GM12878 (cell line): Measurements from ENCODE around the gene DLX1.

Source experiments
- BACH1 ChIP-seq: fragments of 450-650 bp; IDR thresholded peaks from 2 replicates; pipeline ENCODE4 v1.6.1; 2017; ENCODE audit warnings: mild to moderate bottlenecking, borderline replicate concordance
- DPF2 ChIP-seq: fragments of 450-650 bp; IDR thresholded peaks from 2 replicates; pipeline ENCODE4 v1.6.1; 2017; ENCODE audit warnings: mild to moderate bottlenecking
- FOXM1 ChIP-seq: IDR thresholded peaks from 2 replicates; pipeline ENCODE4 v1.6.1; 2012; ENCODE audit warnings: low read depth, mild to moderate bottlenecking, inconsistent platforms, low read length, moderate library complexity
- MAX ChIP-seq: IDR thresholded peaks from 2 replicates; pipeline ENCODE4 v1.6.1; 2012; ENCODE audit warnings: low read depth, low read length, improper control_type of control experiment
- MYB ChIP-seq: fragments of 150-350 bp; IDR thresholded peaks from 2 replicates; pipeline ENCODE4 v1.6.1; 2014; ENCODE audit warnings: mild to moderate bottlenecking, low read depth, low read length, borderline replicate concordance
- PML ChIP-seq: IDR thresholded peaks from 2 replicates; pipeline ENCODE4 v1.6.1; 2012; ENCODE audit warnings: low read length, inconsistent platforms
- SREBF2 ChIP-seq: IDR thresholded peaks from 2 replicates; pipeline ENCODE4 v1.6.1; 2012; ENCODE audit warnings: mild to moderate bottlenecking, low read length
- TBL1XR1 ChIP-seq: IDR thresholded peaks from 2 replicates; pipeline ENCODE4 v1.6.1; 2012; ENCODE audit warnings: low read depth, low read length, improper control_type of control experiment
- TF ChIP-seq, protein P1 (sequence below), 3 experiments: IDR thresholded peaks in 2 of 3; conservative IDR thresholded peaks in 1 of 3; 2 replicates each; pipeline ENCODE4 v1.5.1; 2011; ENCODE audit warnings: low read depth in 3 of 3, low read length in 3 of 3, mild to moderate bottlenecking in 3 of 3, control low read depth in 2 of 3, moderate library complexity in 2 of 3, inconsistent platforms in 1 of 3, mixed read lengths in 1 of 3; ENCODE audit not compliant: control insufficient read depth in 2 of 3, insufficient read depth in 1 of 3; ENCODE audit errors: extremely low read depth in 1 of 3
- TF ChIP-seq, protein P2 (sequence below): fragments of 450-650 bp; formaldehyde crosslinking; IDR thresholded peaks from 2 replicates; pipeline ENCODE4 v1.4.0; 2022; ENCODE audit warnings: mild to moderate bottlenecking, moderate library complexity
- TF ChIP-seq, protein P3 (sequence below): IDR thresholded peaks from 2 replicates; pipeline ENCODE4 v1.6.1; 2012; ENCODE audit warnings: mild to moderate bottlenecking, low read depth, low read length

GRCh38 chr2:172070936-172071335, 14.4 kb upstream of the DLX1 start:
- TF ChIP-seq PML (no peak), MYB (no peak), FOXM1 (no peak), DPF2 (no peak), BACH1 (no peak), SREBF2 (no peak), TBL1XR1 (no peak), MAX (no peak)
- TF ChIP-seq, protein P1, sequence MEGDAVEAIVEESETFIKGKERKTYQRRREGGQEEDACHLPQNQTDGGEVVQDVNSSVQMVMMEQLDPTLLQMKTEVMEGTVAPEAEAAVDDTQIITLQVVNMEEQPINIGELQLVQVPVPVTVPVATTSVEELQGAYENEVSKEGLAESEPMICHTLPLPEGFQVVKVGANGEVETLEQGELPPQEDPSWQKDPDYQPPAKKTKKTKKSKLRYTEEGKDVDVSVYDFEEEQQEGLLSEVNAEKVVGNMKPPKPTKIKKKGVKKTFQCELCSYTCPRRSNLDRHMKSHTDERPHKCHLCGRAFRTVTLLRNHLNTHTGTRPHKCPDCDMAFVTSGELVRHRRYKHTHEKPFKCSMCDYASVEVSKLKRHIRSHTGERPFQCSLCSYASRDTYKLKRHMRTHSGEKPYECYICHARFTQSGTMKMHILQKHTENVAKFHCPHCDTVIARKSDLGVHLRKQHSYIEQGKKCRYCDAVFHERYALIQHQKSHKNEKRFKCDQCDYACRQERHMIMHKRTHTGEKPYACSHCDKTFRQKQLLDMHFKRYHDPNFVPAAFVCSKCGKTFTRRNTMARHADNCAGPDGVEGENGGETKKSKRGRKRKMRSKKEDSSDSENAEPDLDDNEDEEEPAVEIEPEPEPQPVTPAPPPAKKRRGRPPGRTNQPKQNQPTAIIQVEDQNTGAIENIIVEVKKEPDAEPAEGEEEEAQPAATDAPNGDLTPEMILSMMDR (IDR thresholded peaks at IDR 0.05 in 2 of 3, conservative IDR thresholded peaks at IDR 0.05 in 1 of 3; ENCODE audit: control insufficient read depth in 2 of 3, extremely low read depth in 1 of 3, insufficient read depth in 1 of 3, low read depth in 3 of 3, low read length in 3 of 3) = no peak
- TF ChIP-seq, protein P2, sequence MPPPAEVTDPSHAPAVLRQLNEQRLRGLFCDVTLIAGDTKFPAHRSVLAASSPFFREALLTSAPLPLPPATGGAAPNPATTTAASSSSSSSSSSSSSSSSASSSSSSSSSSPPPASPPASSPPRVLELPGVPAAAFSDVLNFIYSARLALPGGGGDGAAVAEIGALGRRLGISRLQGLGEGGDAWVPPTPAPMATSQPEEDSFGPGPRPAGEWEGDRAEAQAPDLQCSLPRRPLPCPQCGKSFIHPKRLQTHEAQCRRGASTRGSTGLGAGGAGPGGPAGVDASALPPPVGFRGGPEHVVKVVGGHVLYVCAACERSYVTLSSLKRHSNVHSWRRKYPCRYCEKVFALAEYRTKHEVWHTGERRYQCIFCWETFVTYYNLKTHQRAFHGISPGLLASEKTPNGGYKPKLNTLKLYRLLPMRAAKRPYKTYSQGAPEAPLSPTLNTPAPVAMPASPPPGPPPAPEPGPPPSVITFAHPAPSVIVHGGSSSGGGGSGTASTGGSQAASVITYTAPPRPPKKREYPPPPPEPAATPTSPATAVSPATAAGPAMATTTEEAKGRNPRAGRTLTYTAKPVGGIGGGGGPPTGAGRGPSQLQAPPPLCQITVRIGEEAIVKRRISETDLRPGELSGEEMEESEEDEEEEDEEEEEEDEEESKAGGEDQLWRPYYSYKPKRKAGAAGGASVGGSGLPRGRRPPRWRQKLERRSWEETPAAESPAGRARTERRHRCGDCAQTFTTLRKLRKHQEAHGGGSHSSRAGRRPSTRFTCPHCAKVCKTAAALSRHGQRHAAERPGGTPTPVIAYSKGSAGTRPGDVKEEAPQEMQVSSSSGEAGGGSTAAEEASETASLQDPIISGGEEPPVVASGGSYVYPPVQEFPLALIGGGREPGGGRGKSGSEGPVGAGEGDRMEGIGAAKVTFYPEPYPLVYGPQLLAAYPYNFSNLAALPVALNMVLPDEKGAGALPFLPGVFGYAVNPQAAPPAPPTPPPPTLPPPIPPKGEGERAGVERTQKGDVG = no peak
- TF ChIP-seq, protein P3, sequence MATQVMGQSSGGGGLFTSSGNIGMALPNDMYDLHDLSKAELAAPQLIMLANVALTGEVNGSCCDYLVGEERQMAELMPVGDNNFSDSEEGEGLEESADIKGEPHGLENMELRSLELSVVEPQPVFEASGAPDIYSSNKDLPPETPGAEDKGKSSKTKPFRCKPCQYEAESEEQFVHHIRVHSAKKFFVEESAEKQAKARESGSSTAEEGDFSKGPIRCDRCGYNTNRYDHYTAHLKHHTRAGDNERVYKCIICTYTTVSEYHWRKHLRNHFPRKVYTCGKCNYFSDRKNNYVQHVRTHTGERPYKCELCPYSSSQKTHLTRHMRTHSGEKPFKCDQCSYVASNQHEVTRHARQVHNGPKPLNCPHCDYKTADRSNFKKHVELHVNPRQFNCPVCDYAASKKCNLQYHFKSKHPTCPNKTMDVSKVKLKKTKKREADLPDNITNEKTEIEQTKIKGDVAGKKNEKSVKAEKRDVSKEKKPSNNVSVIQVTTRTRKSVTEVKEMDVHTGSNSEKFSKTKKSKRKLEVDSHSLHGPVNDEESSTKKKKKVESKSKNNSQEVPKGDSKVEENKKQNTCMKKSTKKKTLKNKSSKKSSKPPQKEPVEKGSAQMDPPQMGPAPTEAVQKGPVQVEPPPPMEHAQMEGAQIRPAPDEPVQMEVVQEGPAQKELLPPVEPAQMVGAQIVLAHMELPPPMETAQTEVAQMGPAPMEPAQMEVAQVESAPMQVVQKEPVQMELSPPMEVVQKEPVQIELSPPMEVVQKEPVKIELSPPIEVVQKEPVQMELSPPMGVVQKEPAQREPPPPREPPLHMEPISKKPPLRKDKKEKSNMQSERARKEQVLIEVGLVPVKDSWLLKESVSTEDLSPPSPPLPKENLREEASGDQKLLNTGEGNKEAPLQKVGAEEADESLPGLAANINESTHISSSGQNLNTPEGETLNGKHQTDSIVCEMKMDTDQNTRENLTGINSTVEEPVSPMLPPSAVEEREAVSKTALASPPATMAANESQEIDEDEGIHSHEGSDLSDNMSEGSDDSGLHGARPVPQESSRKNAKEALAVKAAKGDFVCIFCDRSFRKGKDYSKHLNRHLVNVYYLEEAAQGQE = no peak
